ENCODE data around the gene CCAR1.
"Not testable (repeated sequence)": the region's sequence is repeated elsewhere in the genome, so short reads cannot be mapped to it uniquely, and the experiment has no call there.

CCAR1 gene

GRCh38 chr10:68720793-68721672 is at the start of gene CCAR1:
CCAR1 (plus strand) TSS chr10:68721239; CDS start chr10:68722505, 1,266 bp downstream.
- DNase-seq, result peak; percentile 96

- no peak for DNase-seq
Measured at GRCh38 chr10:68684413-68684812, 36.6 kb upstream of the CCAR1 start.

GRCh38 chr10:68696018-68696417 is 25.0 kb upstream of the CCAR1 start:
- no peak for DNase-seq

GRCh38 chr10:68697106-68697505 is 23.9 kb upstream of the CCAR1 start:
- DNase-seq, result no peak

- no peak for DNase-seq
Measured at GRCh38 chr10:68700197-68700596, 20.8 kb upstream of the CCAR1 start.

- DNase-seq, result no peak
Measured at GRCh38 chr10:68705548-68705947, 15.5 kb upstream of the CCAR1 start.

- not testable (repeated sequence) for DNase-seq
Measured at GRCh38 chr10:68708987-68709386, 12.1 kb upstream of the CCAR1 start.

GRCh38 chr10:68713065-68713464 is 8.0 kb upstream of the CCAR1 start:
- not testable (repeated sequence) for DNase-seq

GRCh38 chr10:68717435-68717834 is 3.6 kb upstream of the CCAR1 start:
- DNase-seq, result no peak

GRCh38 chr10:68721673-68722335 is 765 bp downstream of the CCAR1 start:
- DNase-seq, result no peak

- no peak for DNase-seq
Measured at GRCh38 chr10:68725016-68725415, 4.0 kb downstream of the CCAR1 start.

- DNase-seq, result no peak
Measured at GRCh38 chr10:68727146-68727545, 6.1 kb downstream of the CCAR1 start.

- DNase-seq, result no peak
Measured at GRCh38 chr10:68732651-68733050, 11.6 kb downstream of the CCAR1 start.

- no peak for DNase-seq
Measured at GRCh38 chr10:68734349-68734748, 13.3 kb downstream of the CCAR1 start.

- DNase-seq, result no peak
Measured at GRCh38 chr10:68735119-68735518, 14.1 kb downstream of the CCAR1 start.

GRCh38 chr10:68735739-68736138 is 14.7 kb downstream of the CCAR1 start:
- not testable (repeated sequence) for DNase-seq

GRCh38 chr10:68740676-68741075 is 19.6 kb downstream of the CCAR1 start:
- DNase-seq, result not testable (repeated sequence)

- no peak for DNase-seq
Measured at GRCh38 chr10:68742397-68742796, 21.4 kb downstream of the CCAR1 start.

- DNase-seq, result no peak
Measured at GRCh38 chr10:68752711-68753350, 31.8 kb downstream of the CCAR1 start.

GRCh38 chr10:68756246-68756645 is 35.2 kb downstream of the CCAR1 start:
- no peak for DNase-seq

GRCh38 chr10:68756766-68757165 is 35.7 kb downstream of the CCAR1 start:
- DNase-seq, result no peak

GRCh38 chr10:68759223-68759863 is 38.3 kb downstream of the CCAR1 start:
- DNase-seq, result no peak

- no peak for DNase-seq
Measured at GRCh38 chr10:68759967-68760366, 38.9 kb downstream of the CCAR1 start.
